Right kidney (tissue), 1 donor: ENCODE results near the gene EXOC5.

Source experiments
- DNase-seq: peaks from one replicate; pipeline ENCODE4 v3.0.0-alpha.2; 2016

The EXOC5 gene

DNA sequence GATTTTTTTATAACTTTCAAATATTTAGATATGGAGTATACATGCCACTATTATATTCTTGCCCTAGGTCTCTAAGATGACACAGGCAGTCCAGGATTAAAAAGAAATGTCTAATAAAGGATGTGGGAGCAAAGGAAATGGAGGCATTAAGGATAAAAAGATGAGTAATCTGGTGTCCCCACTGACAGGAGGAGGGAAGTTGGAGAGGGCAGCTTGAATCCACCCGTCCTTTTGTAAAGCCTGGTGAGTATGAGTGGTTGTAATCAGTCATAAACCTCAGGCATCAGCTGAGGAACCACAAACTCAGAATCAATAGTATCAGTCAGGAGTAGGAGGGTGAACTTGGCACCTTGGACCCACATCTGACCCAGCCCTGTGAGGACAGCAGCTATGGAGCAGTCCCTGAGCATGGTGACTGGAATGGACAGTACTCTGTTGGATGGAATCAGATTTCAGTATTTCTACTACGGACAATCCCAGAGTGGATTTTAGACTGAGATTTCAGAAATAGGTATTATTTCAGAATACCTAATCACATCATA, 100.5 kb downstream of the EXOC5 start:
- DNase-seq: no peak

DNA sequence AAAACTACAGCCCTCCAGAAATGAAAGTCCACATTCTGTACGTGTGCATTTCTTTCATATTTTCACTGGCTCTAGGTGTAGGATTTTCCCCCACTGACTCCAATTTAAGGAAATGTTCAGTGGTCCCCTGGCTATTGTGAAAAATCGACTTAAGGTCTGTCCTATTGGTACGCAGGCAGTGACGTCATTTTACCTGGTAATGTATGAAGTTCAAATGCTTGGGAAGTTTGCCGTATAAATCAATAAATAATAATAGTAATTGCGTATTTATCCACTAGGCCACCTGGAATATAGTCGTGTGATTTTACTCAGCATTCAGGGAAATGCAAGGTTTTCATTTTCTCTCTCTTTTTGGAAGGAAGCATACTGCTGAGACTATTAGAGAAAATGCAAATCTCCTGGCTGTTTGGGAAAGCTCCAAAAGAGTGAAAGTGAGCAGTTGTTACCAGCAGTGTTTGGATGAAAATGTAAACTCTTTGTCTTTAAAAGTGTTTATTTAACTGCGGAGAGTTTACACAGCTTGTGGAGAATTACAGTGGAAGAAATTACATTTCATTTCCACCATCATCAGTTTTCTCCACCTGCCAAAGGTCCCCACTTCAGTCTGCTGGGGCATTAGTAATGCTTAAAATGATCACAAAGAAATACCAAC, 107.0 kb downstream of the EXOC5 start:
- DNase-seq: no peak

DNA sequence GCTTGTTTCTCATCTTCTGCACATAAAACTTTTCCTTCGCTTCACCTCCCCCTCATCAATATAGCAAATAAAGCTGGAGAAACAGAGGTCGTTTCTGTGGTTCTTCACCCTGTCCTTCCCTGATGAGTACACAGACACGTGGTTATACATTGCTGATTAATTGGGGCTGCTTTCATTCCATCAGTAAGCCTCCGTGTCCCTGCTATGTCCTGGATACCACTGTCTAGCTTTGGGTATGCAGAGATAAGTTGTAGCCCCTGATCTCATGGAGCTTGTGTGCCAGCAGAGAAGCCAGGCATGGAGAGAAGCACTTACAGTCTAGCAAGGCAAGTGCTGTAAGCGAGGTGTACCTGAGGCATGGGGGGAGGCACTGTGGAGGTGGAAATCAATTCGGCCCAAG, 108.4 kb downstream of the EXOC5 start:
- DNase-seq: no peak

DNA sequence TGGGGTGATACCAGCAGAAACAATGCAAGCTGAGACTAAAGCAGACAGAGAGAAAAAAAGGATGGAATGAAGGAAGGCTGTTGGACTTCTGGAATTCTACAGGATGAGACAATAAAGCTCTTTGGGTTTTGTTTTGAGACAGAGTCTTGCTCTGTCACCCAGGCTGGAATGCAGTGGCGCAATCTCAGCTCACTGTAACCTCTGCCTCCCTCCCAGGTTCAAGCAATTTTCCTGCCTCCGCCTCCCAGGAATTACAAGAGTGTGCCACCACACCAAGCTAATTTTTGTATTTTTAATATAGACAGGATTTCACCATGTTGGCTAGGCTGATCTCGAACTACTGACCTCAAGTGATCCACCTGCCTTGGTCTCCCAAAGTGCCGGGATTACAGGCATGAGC, 115.4 kb downstream of the EXOC5 start:
- DNase-seq: no peak
